GM21390 (cell line): ENCODE results near the gene PSMD3.

Experiments used
- ATAC-seq: cut with Tn5 transposase; IDR thresholded peaks from one replicate; pipeline ENCODE4 v1.9.1; 2021; ENCODE audit not compliant: unreplicated experiment

Gene PSMD3

GRCh38 chr17:39960524-39961041 is 20.0 kb upstream of the PSMD3 start:
- ATAC-seq: no peak

GRCh38 chr17:39962642-39963220 is 17.9 kb upstream of the PSMD3 start, which contains the start of gene GSDMA:
Gene GSDMA, plus strand, starts transcription at chr17:39963004. Its CDS starts 2,684 bp downstream, at chr17:39965688.
- ATAC-seq: no peak

DNA sequence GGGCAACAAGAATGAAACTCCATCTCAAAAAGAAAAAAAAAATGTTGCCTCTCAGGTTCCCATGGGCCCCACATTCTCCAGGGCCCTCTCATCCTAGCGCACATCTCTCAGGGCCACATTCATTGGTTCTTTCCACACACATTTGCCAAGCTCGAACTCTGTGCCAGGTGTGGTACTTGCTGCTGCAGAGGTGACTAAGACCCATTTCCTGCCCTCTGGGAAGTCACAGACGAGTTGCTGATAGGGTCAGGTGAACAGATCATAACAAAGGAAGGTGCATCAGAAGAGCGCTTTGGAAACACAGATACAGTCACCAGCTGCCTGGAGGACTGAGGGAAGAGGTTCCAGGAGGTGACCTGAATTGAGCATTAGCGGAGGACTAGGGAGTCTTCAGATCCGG is 16.8 kb upstream of the PSMD3 start:
- ATAC-seq: no peak

DNA sequence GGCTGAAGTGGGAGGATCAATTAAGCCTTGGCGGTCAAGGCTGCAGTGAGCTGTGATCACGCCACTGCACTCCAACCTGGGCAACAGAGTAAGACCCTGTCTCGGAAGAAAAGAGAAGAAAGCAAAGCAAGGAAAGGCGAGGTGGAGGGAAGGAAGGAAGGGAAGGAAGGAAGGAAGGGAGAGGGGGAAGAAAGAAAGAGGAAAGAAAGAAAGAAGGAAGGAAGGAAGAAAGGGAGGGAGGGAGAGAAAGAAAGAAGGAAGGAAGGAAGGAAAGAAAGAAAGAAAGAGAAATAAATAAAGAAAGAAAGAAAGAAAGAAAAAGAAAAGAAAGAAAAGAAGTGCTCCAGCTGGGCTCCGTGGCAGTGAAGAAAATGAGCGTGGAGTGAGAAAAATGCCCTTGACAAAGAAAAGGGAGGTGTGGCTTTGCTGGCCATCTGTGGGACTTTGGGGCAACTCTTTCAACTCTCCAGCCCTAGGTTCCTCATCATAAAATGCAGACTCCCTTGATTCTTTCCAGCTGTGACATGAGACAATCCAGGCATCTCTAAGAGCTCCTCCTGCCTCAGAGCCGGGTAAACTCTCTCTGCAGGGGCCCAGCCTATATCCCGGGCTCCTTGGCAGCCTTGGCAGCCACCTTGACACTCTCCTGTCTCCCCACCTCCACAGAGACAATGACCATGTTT is 15.4 kb upstream of the PSMD3 start:
- no peak for ATAC-seq

- no peak for ATAC-seq
Measured at GRCh38 chr17:39966771-39967170, 13.8 kb upstream of the PSMD3 start.

DNA sequence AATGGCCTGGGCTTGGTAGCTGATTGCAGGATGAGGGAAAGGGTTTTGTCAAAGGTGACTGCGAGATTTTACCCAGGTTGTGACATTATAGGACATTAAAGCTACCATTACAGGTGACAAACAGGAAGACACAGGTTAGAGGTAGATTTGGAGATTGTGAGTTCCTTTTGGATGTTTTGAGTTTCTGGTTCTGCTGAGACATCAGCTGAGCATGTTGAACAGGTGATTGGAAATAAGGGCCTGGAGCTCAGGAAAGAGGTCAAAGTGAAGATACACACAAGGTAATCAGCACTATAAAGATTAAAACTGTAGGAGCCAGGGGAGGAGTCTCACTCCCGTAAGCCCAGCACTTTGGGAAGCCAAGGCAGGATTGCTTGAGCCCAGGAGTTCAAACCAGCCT is 11.8 kb upstream of the PSMD3 start:
- no peak for ATAC-seq

DNA sequence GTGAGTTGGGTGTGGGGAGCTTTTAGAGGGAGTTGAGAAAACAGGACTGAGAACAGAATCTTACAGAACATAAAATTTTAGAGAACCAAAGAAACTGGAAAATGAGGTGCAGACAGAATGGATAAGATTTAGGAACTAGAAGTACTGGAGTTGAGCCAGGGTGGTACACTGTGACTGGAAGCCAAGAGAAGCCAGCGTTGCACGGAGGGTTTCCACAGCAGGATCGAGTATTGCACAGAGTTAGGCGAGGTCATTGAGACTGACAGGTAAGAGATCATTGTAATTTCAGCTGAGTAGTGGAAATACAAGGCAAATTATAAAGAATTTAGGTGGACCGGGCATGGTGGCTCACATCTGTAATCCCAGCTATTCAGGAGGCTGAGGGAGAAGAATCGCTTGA is 11.2 kb upstream of the PSMD3 start:
- no peak for ATAC-seq

GRCh38 chr17:39970157-39970692 is 10.4 kb upstream of the PSMD3 start:
- ATAC-seq: no peak

DNA sequence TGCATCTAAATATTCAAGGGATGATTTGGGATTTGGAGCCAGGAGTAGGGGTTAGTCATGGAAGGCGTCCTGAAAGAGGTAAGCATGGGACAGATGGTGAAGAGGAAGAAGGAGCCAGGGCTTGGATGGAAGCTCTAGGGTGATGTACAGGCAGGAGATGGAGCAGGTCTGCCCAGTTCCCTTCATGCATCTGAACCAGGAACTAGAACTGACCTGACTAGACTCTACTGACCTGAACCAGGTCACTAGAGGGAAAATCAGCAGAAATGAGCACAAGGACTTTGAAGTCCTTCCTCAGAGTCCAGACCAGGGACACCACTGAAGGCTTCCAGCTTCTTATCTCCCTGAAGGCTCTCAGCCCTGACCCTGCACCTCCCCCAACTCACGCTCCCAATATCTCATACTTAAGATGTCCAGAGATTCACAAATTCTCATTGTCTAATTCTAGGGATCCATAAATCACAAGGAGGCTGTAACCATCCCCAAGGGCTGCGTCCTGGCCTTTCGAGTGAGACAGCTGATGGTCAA is 9.5 kb upstream of the PSMD3 start:
- no peak for ATAC-seq

- no peak for ATAC-seq
Measured at GRCh38 chr17:39972271-39972670, 8.3 kb upstream of the PSMD3 start.

GRCh38 chr17:39973496-39973895 is 7.1 kb upstream of the PSMD3 start:
- no peak for ATAC-seq

DNA sequence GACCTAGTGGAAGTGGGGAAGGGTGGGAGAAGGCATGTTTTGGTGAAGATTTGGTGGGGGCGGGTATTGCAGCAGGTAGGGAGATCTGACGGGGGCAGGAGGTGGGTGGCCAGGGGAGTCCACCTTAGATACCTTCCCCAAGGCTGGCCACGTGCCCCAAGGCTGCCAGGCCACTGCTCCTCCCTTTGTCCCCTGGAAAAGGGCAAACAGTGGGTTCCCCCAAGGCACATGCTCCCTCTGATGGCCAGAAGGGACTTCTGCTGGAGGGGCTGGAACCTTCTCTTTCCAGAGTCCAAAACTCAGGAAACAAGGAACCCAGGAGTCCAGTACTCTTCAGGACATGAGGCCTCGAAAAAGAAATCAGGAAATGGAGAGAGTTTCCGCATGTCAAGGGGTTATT is 6.2 kb upstream of the PSMD3 start:
- ATAC-seq: no peak

- ATAC-seq: no peak
Measured at GRCh38 chr17:39975801-39976200, 4.8 kb upstream of the PSMD3 start.

DNA sequence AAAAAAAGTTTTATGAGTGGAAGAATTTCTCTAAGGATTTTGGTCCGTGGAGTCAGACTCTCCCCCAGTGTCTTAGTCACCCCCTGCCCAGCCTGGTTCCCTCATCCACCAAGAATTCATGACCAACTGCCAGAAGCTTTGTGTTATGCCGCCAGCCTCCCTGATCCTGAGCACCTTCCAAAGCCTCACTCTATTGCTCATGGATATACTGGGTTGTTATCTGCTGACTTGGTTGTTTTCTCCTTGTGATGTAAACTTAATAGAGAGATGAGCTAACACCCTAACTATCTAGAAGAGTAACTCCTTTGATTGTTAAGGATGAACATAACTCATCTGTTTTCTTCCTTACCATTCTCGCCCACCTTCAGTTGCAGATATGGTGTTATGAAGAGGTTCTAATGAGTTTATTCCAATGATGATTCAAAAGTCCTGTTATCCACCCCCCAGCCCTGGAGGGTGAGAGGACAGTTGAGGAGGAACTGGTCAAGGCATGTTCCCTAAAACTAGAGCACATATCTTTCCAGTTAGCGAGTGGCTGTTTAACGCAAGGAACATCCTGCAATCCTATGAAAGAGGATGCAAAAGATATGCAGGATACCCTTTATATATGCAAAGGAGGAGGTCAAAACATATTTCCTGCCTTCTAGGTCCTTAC is 1.5 kb upstream of the PSMD3 start:
- ATAC-seq: no peak

DNA sequence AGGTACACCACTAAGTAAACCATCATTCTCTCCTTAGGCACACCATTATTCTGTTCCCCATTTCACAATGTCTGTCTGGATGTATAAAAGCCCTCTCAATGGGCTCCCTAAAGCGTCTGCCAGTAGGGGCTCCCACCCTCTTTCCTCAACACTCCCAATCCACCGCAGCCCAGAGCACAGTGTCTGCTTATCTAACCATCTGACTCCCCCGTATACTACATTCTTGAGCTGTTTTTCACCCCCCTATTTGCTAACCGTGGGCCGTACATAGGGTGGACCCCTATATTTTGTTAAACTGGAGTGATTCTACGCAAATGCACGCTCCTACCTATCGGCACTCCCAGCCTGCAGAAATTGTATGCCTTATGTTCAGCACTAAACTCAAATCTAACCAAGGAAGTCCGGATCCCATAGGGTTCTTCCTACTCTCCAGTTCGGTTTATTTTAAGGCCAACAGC is 685 bp upstream of the PSMD3 start:
- ATAC-seq: peak; percentile 15

DNA sequence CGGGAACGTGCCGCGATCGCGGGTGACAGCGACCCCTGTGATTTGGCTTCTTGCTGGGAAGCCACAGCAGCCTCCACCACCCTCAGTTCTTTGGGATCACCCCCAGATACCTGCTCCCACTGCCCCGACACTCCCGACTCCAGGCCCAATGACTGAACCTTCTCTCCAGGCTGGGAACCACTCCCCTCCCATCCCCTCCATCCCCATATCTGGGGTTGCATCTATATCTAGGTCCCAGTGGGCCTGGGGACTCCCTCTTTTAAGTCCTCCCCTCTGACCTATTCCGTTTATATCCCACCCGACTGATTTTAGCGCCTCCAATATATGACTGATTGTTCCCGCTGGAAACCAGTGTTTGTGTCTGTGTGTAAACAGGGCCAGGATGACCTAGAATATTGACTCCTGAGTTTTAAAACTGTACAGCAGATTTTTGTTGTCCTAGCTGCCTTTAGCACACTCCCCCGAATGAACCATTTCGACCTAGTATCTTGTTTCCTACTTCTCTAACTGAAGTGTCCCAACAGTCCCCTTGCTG is 667 bp downstream of the PSMD3 start:
- no peak for ATAC-seq

GRCh38 chr17:39981766-39982375 is 1.3 kb downstream of the PSMD3 start:
- ATAC-seq: no peak

- no peak for ATAC-seq
Measured at GRCh38 chr17:39988206-39988810, 7.7 kb downstream of the PSMD3 start.

GRCh38 chr17:39994448-39994847 is 13.8 kb downstream of the PSMD3 start:
- no peak for ATAC-seq

DNA sequence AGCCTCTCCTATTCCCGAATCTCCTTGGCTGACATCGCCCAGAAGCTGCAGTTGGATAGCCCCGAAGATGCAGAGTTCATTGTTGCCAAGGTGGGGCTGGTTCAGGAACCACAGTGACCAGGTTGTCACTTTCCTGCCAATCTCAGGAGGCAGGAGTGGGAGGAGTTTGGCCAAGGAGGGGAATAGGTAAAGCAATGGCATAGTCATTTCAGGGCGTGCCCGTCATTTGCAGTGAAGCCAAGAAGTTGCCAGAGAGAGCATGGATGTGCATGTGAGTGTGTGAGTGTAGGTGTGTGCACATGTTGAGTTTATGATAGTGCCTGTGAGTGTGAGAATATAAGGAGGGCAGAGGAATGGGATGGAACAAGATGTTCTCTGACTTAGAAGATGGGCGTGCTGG is 14.8 kb downstream of the PSMD3 start:
- no peak for ATAC-seq
